CD4-positive, alpha-beta T cell (primary cell): Measurements from ENCODE around the gene YIPF7. TPM values are rescaled to one million over a fixed set of nuclear protein-coding genes. Genes with fewer than 3 reads are reported as not detected.

Experiments
- ATAC-seq: fragments of 200-7000 bp; cut with Tn5 transposase; one replicate; pipeline ENCODE4 v1.10.0; 2022; ENCODE audit warnings: mild to moderate bottlenecking; ENCODE audit not compliant: poor library complexity
- CTCF ChIA-PET: fragments of 350-600 bp; sonication (Branson Sonifier 250); formaldehyde crosslinking; loops from one replicate; lab custom pipeline; 2021; ENCODE audit warnings: antibody characterized with exemption, inconsistent platforms; lab: Charles Lee
- POLR2A ChIA-PET: fragments of 350-600 bp; sonication (Branson Sonifier 250); formaldehyde crosslinking; loops from one replicate; lab custom pipeline; 2021; ENCODE audit warnings: antibody characterized with exemption, inconsistent platforms; lab: Charles Lee
- DNase-seq, 14 experiments: peaks; one replicate each; pipeline ENCODE4 v3.0.0-alpha.2; 2013 to 2020; ENCODE audit warnings: mixed read lengths in 2 of 14
- H3K27ac ChIP-seq, 2 donors: one replicate each; pipeline versions ENCODE4 v1.5.1 to v1.7.0; 2013; ENCODE audit warnings: low read length in 2 of 2, low read depth in 1 of 2, mild to moderate bottlenecking in 1 of 2
- H3K27me3 ChIP-seq, 2 experiments: 1 replicate in 1 of 2; 2 replicates in 1 of 2; pipeline versions ENCODE4 v1.6.1 to v1.7.0; 2013; ENCODE audit warnings: low read length in 2 of 2, control low read depth in 1 of 2, mild to moderate bottlenecking in 1 of 2, moderate library complexity in 1 of 2; ENCODE audit not compliant: insufficient read depth in 2 of 2, control insufficient read depth in 1 of 2
- H3K36me3 ChIP-seq: one replicate; pipeline ENCODE4 v1.6.1; 2013; ENCODE audit warnings: low read length, control low read depth; ENCODE audit not compliant: insufficient read depth
- H3K4me1 ChIP-seq: one replicate; pipeline ENCODE4 v1.6.1; 2013; ENCODE audit warnings: low read length, control low read depth; ENCODE audit not compliant: insufficient read depth
- H3K4me3 ChIP-seq: one replicate; pipeline ENCODE4 v1.5.1; 2013; ENCODE audit warnings: mild to moderate bottlenecking, low read length, moderate library complexity
- H3K9me3 ChIP-seq, 2 experiments: 1 replicate in 1 of 2; 2 replicates in 1 of 2; pipeline versions ENCODE4 v1.6.1 to v1.7.0; 2013; ENCODE audit warnings: low read length in 2 of 2, mild to moderate bottlenecking in 2 of 2, control low read depth in 1 of 2, moderate library complexity in 1 of 2; ENCODE audit not compliant: control insufficient read depth in 1 of 2, insufficient read depth in 1 of 2
- H3K27ac Mint-ChIP-seq: one replicate; pipeline ENCODE4 v1.8.0; 2020; ENCODE audit warnings: mixed read lengths
- H3K27me3 Mint-ChIP-seq: one replicate; pipeline ENCODE4 v1.8.0; 2021; ENCODE audit warnings: mixed read lengths
- H3K36me3 Mint-ChIP-seq: one replicate; pipeline ENCODE4 v1.8.0; 2021; ENCODE audit warnings: low read depth, mixed read lengths
- H3K4me1 Mint-ChIP-seq: one replicate; pipeline ENCODE4 v1.8.0; 2021; ENCODE audit warnings: low read depth, mixed read lengths
- H3K4me3 Mint-ChIP-seq: one replicate; pipeline ENCODE4 v1.8.0; 2020; ENCODE audit warnings: mild to moderate bottlenecking, mixed read lengths
- H3K9me3 Mint-ChIP-seq: one replicate; pipeline ENCODE4 v1.8.0; 2020; ENCODE audit warnings: mixed read lengths
- CTCF ChIP-seq: fragments of 200-600 bp; IDR thresholded peaks from one replicate; pipeline ENCODE4 v1.8.0; 2022; ENCODE audit warnings: antibody characterized with exemption, mild to moderate bottlenecking
- intact Hi-C, 2 experiments: fragments of 100-400 bp; cut with DNase I in 1 of 2; cut with micrococcal nuclease in 1 of 2; formaldehyde crosslinking; loops; one replicate each; pipeline versions ENCODE4 v1.15.1 to v1.9.0; 2023 to 2025; cut with DNase I, micrococcal nuclease
- total RNA-seq, 174 experiments: library from RNA in 2 of 174; stranded (reverse) in 2 of 174; gene quantifications; one replicate each; pipeline ENCODE4 v1.2.3 and lab custom pipeline; 2021 to 2026

Gene YIPF7
- total RNA-seq, 2 experiments from 2014 or later, result not detected

- Histone ChIP-seq H3K36me3 (no peaks in the 10 kb centered on the region), H3K9me3 (no peaks in the 10 kb centered on the region), H3K27ac (no peak overlapping the region), H3K4me1 (no peaks in the 10 kb centered on the region), H3K4me3 (no peak overlapping the region), H3K27me3 (peaks cover 0 to 4% of the 10 kb centered on the region in 2 experiments)
- intact Hi-C loops, result no loop called here
- ChIA-PET CTCF (no interaction called here), POLR2A (no interaction called here)
- TF ChIP-seq CTCF, result no peak
- H3K4me1 Mint-ChIP-seq, result no peaks in the 10 kb centered on the region
- peaks cover 15% of the 10 kb centered on the region for H3K27me3 Mint-ChIP-seq
- ATAC-seq (no peak), DNase-seq (no peak)
- H3K36me3 Mint-ChIP-seq, result no peaks in the 10 kb centered on the region
- H3K27ac Mint-ChIP-seq, result no peak overlapping the region
- H3K9me3 Mint-ChIP-seq, result no peaks in the 10 kb centered on the region
- no peak overlapping the region for H3K4me3 Mint-ChIP-seq
Observed at GRCh38 chr4:44671636-44672035, 20.2 kb upstream of the YIPF7 start.

GRCh38 chr4:44670506-44671199, 19.2 kb upstream of the YIPF7 start:
- Histone ChIP-seq H3K36me3 (no peaks in the 10 kb centered on the region), H3K4me1 (no peaks in the 10 kb centered on the region), H3K27ac (no peak overlapping the region), H3K9me3 (no peaks in the 10 kb centered on the region), H3K4me3 (no peak overlapping the region), H3K27me3 (peaks cover 0 to 4% of the 10 kb centered on the region in 2 experiments)
- no peak for TF ChIP-seq CTCF
- Mint-ChIP-seq H3K9me3 (no peaks in the 10 kb centered on the region), H3K27ac (no peak overlapping the region), H3K4me3 (no peak overlapping the region), H3K27me3 (peaks cover 15% of the 10 kb centered on the region), H3K36me3 (no peaks in the 10 kb centered on the region), H3K4me1 (no peaks in the 10 kb centered on the region)
- ATAC-seq, result no peak
- DNase-seq, result no peak
- intact Hi-C loops, result no loop called here
- ChIA-PET CTCF (no interaction called here), POLR2A (no interaction called here)

GRCh38 chr4:44668526-44668925, 17.1 kb upstream of the YIPF7 start:
- H3K9me3 Mint-ChIP-seq, result no peaks in the 10 kb centered on the region
- peaks cover 0 to 4% of the 10 kb centered on the region in 2 experiments for H3K27me3 ChIP-seq
- no peaks in the 10 kb centered on the region for H3K36me3 Mint-ChIP-seq
- H3K36me3 ChIP-seq, result no peaks in the 10 kb centered on the region
- H3K27ac ChIP-seq, result no peak overlapping the region
- CTCF ChIA-PET, result interaction anchor here (1.2 kb wide), 1 partner anchor 10 kb away, joined by 3 read pairs; the partner anchor contains the start of gene GUF1
- H3K4me1 Mint-ChIP-seq, result no peaks in the 10 kb centered on the region
- H3K27me3 Mint-ChIP-seq, result peaks cover 15% of the 10 kb centered on the region
- ATAC-seq (no peak), DNase-seq (no peak)
- H3K4me3 ChIP-seq, result no peak overlapping the region
- no peaks in the 10 kb centered on the region for H3K4me1 ChIP-seq
- H3K27ac Mint-ChIP-seq, result no peak overlapping the region
- no peak for TF ChIP-seq CTCF
- no peak overlapping the region for H3K4me3 Mint-ChIP-seq
- POLR2A ChIA-PET, result no interaction called here
- H3K9me3 ChIP-seq, result no peaks in the 10 kb centered on the region
- intact Hi-C loops, result no loop called here
